ENCODE data around the gene PAQR4.

The PAQR4 gene

GRCh38 chr16:2973605-2974318 lies 4.6 kb downstream of the PAQR4 start:
- no peak overlapping the region for H2BK5ac ChIP-seq (ENCODE audit: low read length)
- peak overlapping the region; percentile 73 for H3K23ac ChIP-seq (ENCODE audit: low read depth, low read length, poor library complexity)
- H2BK120ac ChIP-seq (ENCODE audit: low read depth, low read length), result no peak overlapping the region
- H3K27me3 ChIP-seq (ENCODE audit: control insufficient read depth in 3 of 3, insufficient read depth in 3 of 3, low read depth in 1 of 3, low read length in 3 of 3), result no peaks in the 10 kb centered on the region
- H3K4me1 ChIP-seq (ENCODE audit: control insufficient read depth in 2 of 2, insufficient read depth in 1 of 2, low read depth in 1 of 2, low read length in 2 of 2), result peaks cover 7 to 9% of the 10 kb centered on the region in 2 donors
- peaks cover 15% of the 10 kb centered on the region for H3K79me1 ChIP-seq (ENCODE audit: low read depth, low read length)
- DNase-seq (ENCODE audit: low spot score), result no peak
- H2BK15ac ChIP-seq (ENCODE audit: low read length), result no peak overlapping the region
- H3K9ac ChIP-seq (ENCODE audit: low read depth, low read length, poor library complexity), result no peak overlapping the region
- H3K9me3 ChIP-seq (replicated peaks in 1 of 2; ENCODE audit: control insufficient read depth in 2 of 2, insufficient read depth in 1 of 2, low read depth in 1 of 2, low read length in 2 of 2), result no peaks in the 10 kb centered on the region
- no peak overlapping the region for H3K14ac ChIP-seq (ENCODE audit: low read length)
- H4K91ac ChIP-seq (ENCODE audit: low read depth, low read length, poor library complexity), result no peak overlapping the region
- no peak overlapping the region for H3K4ac ChIP-seq (ENCODE audit: low read length)
- H4K8ac ChIP-seq (ENCODE audit: low read depth, low read length), result peak overlapping the region; percentile 65
- no peak overlapping the region for H3K4me3 ChIP-seq (ENCODE audit: low read length in 2 of 2)
- H3K4me2 ChIP-seq (ENCODE audit: insufficient read depth, low read length, poor library complexity, severe bottlenecking), result no peak overlapping the region
- H3K36me3 ChIP-seq (replicated peaks in 1 of 2; ENCODE audit: control insufficient read depth in 2 of 2, insufficient read depth in 2 of 2, low read length in 2 of 2), result peaks cover 32 to 76% of the 10 kb centered on the region in 2 donors
- H2BK12ac ChIP-seq (ENCODE audit: low read length), result no peak overlapping the region
- no CpG with 5 or more reads among the region's 17 CpGs for WGBS, 2 donors (ENCODE audit: extremely low coverage in 2 of 2, insufficient read length in 2 of 2, insufficient replicate concordance in 1 of 2)
- no peak overlapping the region for H3K27ac ChIP-seq (replicated peaks; ENCODE audit: low read length)
- H3K18ac ChIP-seq (ENCODE audit: low read length), result no peak overlapping the region
- H2AFZ ChIP-seq (ENCODE audit: low read length), result no peak overlapping the region
- H2AK5ac ChIP-seq (ENCODE audit: low read depth, low read length), result no peak overlapping the region

- no CpG with 5 or more reads among the region's 15 CpGs for WGBS, 2 donors (ENCODE audit: extremely low coverage in 2 of 2, insufficient read length in 2 of 2, insufficient replicate concordance in 1 of 2)
These were observed 5.3 kb downstream of the PAQR4 start for GRCh38 chr16:2974319-2975056.

GRCh38 chr16:2975161-2975795 lies 6.1 kb downstream of the PAQR4 start:
- no peak overlapping the region for H3K27ac ChIP-seq (replicated peaks; ENCODE audit: low read length)
- H2AK5ac ChIP-seq (ENCODE audit: low read depth, low read length), result no peak overlapping the region
- no peak for DNase-seq (ENCODE audit: low spot score)
- H3K4ac ChIP-seq (ENCODE audit: low read length), result no peak overlapping the region
- H2BK12ac ChIP-seq (ENCODE audit: low read length), result no peak overlapping the region
- WGBS, 2 donors (ENCODE audit: extremely low coverage in 2 of 2, insufficient read length in 2 of 2, insufficient replicate concordance in 1 of 2), result no CpG with 5 or more reads among the region's 28 CpGs
- no peak overlapping the region for H2BK5ac ChIP-seq (ENCODE audit: low read length)
- H4K91ac ChIP-seq (ENCODE audit: low read depth, low read length, poor library complexity), result no peak overlapping the region
- H2AFZ ChIP-seq (ENCODE audit: low read length), result no peak overlapping the region
- H3K4me2 ChIP-seq (ENCODE audit: insufficient read depth, low read length, poor library complexity, severe bottlenecking), result no peak overlapping the region
- H3K23ac ChIP-seq (ENCODE audit: low read depth, low read length, poor library complexity), result peak overlapping the region; percentile 43
- no peak overlapping the region for H4K8ac ChIP-seq (ENCODE audit: low read depth, low read length)
- H3K79me1 ChIP-seq (ENCODE audit: low read depth, low read length), result peaks cover 16% of the 10 kb centered on the region
- H3K36me3 ChIP-seq (replicated peaks in 1 of 2; ENCODE audit: control insufficient read depth in 2 of 2, insufficient read depth in 2 of 2, low read length in 2 of 2), result peaks cover 32 to 80% of the 10 kb centered on the region in 2 donors
- H3K4me3 ChIP-seq (ENCODE audit: low read length in 2 of 2), result no peak overlapping the region
- no peak overlapping the region for H2BK120ac ChIP-seq (ENCODE audit: low read depth, low read length)
- peak overlapping the region; percentile 60 for H3K9ac ChIP-seq (ENCODE audit: low read depth, low read length, poor library complexity)
- H3K9me3 ChIP-seq (replicated peaks in 1 of 2; ENCODE audit: control insufficient read depth in 2 of 2, insufficient read depth in 1 of 2, low read depth in 1 of 2, low read length in 2 of 2), result no peaks in the 10 kb centered on the region
- no peak overlapping the region for H3K14ac ChIP-seq (ENCODE audit: low read length)
- peaks cover 12 to 13% of the 10 kb centered on the region in 2 donors for H3K4me1 ChIP-seq (ENCODE audit: control insufficient read depth in 2 of 2, insufficient read depth in 1 of 2, low read depth in 1 of 2, low read length in 2 of 2)
- no peaks in the 10 kb centered on the region for H3K27me3 ChIP-seq (ENCODE audit: control insufficient read depth in 3 of 3, insufficient read depth in 3 of 3, low read depth in 1 of 3, low read length in 3 of 3)
- no peak overlapping the region for H2BK15ac ChIP-seq (ENCODE audit: low read length)
- H3K18ac ChIP-seq (ENCODE audit: low read length), result no peak overlapping the region

More at GRCh38 chr16:2974319-2975056, 5.3 kb downstream of the PAQR4 start:
- no peaks in the 10 kb centered on the region for H3K27me3 ChIP-seq (ENCODE audit: control insufficient read depth in 3 of 3, insufficient read depth in 3 of 3, low read depth in 1 of 3, low read length in 3 of 3)
- H2BK5ac ChIP-seq (ENCODE audit: low read length), result no peak overlapping the region
- peak overlapping the region; percentile 65 for H4K8ac ChIP-seq (ENCODE audit: low read depth, low read length)
- no peak overlapping the region for H2AFZ ChIP-seq (ENCODE audit: low read length)
- H3K9ac ChIP-seq (ENCODE audit: low read depth, low read length, poor library complexity), result no peak overlapping the region
- H3K4me3 ChIP-seq (ENCODE audit: low read length in 2 of 2), result no peak overlapping the region
- H3K14ac ChIP-seq (ENCODE audit: low read length), result no peak overlapping the region
- H3K4me2 ChIP-seq (ENCODE audit: insufficient read depth, low read length, poor library complexity, severe bottlenecking), result no peak overlapping the region
- H2BK120ac ChIP-seq (ENCODE audit: low read depth, low read length), result no peak overlapping the region
- H3K27ac ChIP-seq (replicated peaks; ENCODE audit: low read length), result no peak overlapping the region
- H3K36me3 ChIP-seq (replicated peaks in 1 of 2; ENCODE audit: control insufficient read depth in 2 of 2, insufficient read depth in 2 of 2, low read length in 2 of 2), result peaks cover 32 to 80% of the 10 kb centered on the region in 2 donors
- H3K18ac ChIP-seq (ENCODE audit: low read length), result no peak overlapping the region
- H3K23ac ChIP-seq (ENCODE audit: low read depth, low read length, poor library complexity), result peak overlapping the region; percentile 73
- no peak overlapping the region for H4K91ac ChIP-seq (ENCODE audit: low read depth, low read length, poor library complexity)
- no peak overlapping the region for H3K4ac ChIP-seq (ENCODE audit: low read length)
- no peak overlapping the region for H2BK12ac ChIP-seq (ENCODE audit: low read length)
- H2AK5ac ChIP-seq (ENCODE audit: low read depth, low read length), result no peak overlapping the region
- H3K4me1 ChIP-seq (ENCODE audit: control insufficient read depth in 2 of 2, insufficient read depth in 1 of 2, low read depth in 1 of 2, low read length in 2 of 2), result peaks cover 9% of the 10 kb centered on the region in 2 donors
- no peaks in the 10 kb centered on the region for H3K9me3 ChIP-seq (replicated peaks in 1 of 2; ENCODE audit: control insufficient read depth in 2 of 2, insufficient read depth in 1 of 2, low read depth in 1 of 2, low read length in 2 of 2)
- DNase-seq (ENCODE audit: low spot score), result no peak
- no peak overlapping the region for H2BK15ac ChIP-seq (ENCODE audit: low read length)
- peaks cover 16% of the 10 kb centered on the region for H3K79me1 ChIP-seq (ENCODE audit: low read depth, low read length)

GRCh38 chr16:2976201-2976600 lies 7.1 kb downstream of the PAQR4 start:
- no peak overlapping the region for H3K27ac ChIP-seq (replicated peaks; ENCODE audit: low read length)
- no peak overlapping the region for H3K23ac ChIP-seq (ENCODE audit: low read depth, low read length, poor library complexity)
- no CpG with 5 or more reads among the region's 7 CpGs for WGBS, 2 donors (ENCODE audit: extremely low coverage in 2 of 2, insufficient read length in 2 of 2, insufficient replicate concordance in 1 of 2)
- peaks cover 10% of the 10 kb centered on the region for H3K79me1 ChIP-seq (ENCODE audit: low read depth, low read length)
- no peaks in the 10 kb centered on the region for H3K27me3 ChIP-seq (ENCODE audit: control insufficient read depth in 3 of 3, insufficient read depth in 3 of 3, low read depth in 1 of 3, low read length in 3 of 3)
- H2BK12ac ChIP-seq (ENCODE audit: low read length), result no peak overlapping the region
- no peak overlapping the region for H3K14ac ChIP-seq (ENCODE audit: low read length)
- H3K4me1 ChIP-seq (ENCODE audit: control insufficient read depth in 2 of 2, insufficient read depth in 1 of 2, low read depth in 1 of 2, low read length in 2 of 2), result peaks cover 7 to 10% of the 10 kb centered on the region in 2 donors
- H3K36me3 ChIP-seq (replicated peaks in 1 of 2; ENCODE audit: control insufficient read depth in 2 of 2, insufficient read depth in 2 of 2, low read length in 2 of 2), result peaks cover 31 to 76% of the 10 kb centered on the region in 2 donors
- H2BK5ac ChIP-seq (ENCODE audit: low read length), result no peak overlapping the region
- no peak overlapping the region for H4K91ac ChIP-seq (ENCODE audit: low read depth, low read length, poor library complexity)
- no peak overlapping the region for H2BK15ac ChIP-seq (ENCODE audit: low read length)
- H2AFZ ChIP-seq (ENCODE audit: low read length), result no peak overlapping the region
- DNase-seq (ENCODE audit: low spot score), result no peak
- no peak overlapping the region for H3K4me2 ChIP-seq (ENCODE audit: insufficient read depth, low read length, poor library complexity, severe bottlenecking)
- H3K9me3 ChIP-seq (replicated peaks in 1 of 2; ENCODE audit: control insufficient read depth in 2 of 2, insufficient read depth in 1 of 2, low read depth in 1 of 2, low read length in 2 of 2), result no peaks in the 10 kb centered on the region
- no peak overlapping the region for H2AK5ac ChIP-seq (ENCODE audit: low read depth, low read length)
- H3K9ac ChIP-seq (ENCODE audit: low read depth, low read length, poor library complexity), result no peak overlapping the region
- H4K8ac ChIP-seq (ENCODE audit: low read depth, low read length), result no peak overlapping the region
- H3K18ac ChIP-seq (ENCODE audit: low read length), result no peak overlapping the region
- H3K4me3 ChIP-seq (ENCODE audit: low read length in 2 of 2), result no peak overlapping the region
- H2BK120ac ChIP-seq (ENCODE audit: low read depth, low read length), result no peak overlapping the region
- H3K4ac ChIP-seq (ENCODE audit: low read length), result no peak overlapping the region
